OCI-LY1 (cell line): ENCODE measurements around the gene ETFDH.

ENCODE experiments used
- H2AFZ ChIP-seq: fragments of 200-600 bp; sonication (generic), shearing (Covaris generic); 2 replicates; pipeline ENCODE4 v1.6.0; 2014; ENCODE audit warnings: antibody characterized with exemption, mild to moderate bottlenecking, low read length
- H3F3A ChIP-seq: fragments of 200-600 bp; sonication (generic), shearing (Covaris generic); 2 replicates; pipeline ENCODE4 v1.6.0; 2014; ENCODE audit warnings: mild to moderate bottlenecking, antibody characterized with exemption, low read length, moderate library complexity; ENCODE audit not compliant: insufficient read depth
- H3K27ac ChIP-seq: fragments of 200-600 bp; sonication (generic); 2 replicates; pipeline ENCODE4 v1.5.1; 2014; ENCODE audit warnings: low read length, mixed run types, mild to moderate bottlenecking, low read depth; ENCODE audit not compliant: poor library complexity, severe bottlenecking
- H3K27me3 ChIP-seq: fragments of 200-600 bp; sonication (generic); 2 replicates; pipeline ENCODE4 v1.6.0; 2014; ENCODE audit warnings: antibody characterized with exemption, mild to moderate bottlenecking, low read length, moderate library complexity; ENCODE audit not compliant: insufficient read depth
- H3K36me3 ChIP-seq: fragments of 200-600 bp; sonication (generic); 2 replicates; pipeline ENCODE4 v1.6.1; 2014; ENCODE audit warnings: mild to moderate bottlenecking, antibody characterized with exemption, low read length, moderate library complexity, mixed read lengths; ENCODE audit not compliant: insufficient read depth
- H3K4me1 ChIP-seq: fragments of 200-600 bp; sonication (generic); 2 replicates; pipeline ENCODE4 v1.5.1; 2014; ENCODE audit warnings: mild to moderate bottlenecking, low read length, moderate library complexity; ENCODE audit not compliant: insufficient read depth, severe bottlenecking
- H3K4me2 ChIP-seq: fragments of 200-600 bp; sonication (generic), shearing (Covaris generic); 2 replicates; pipeline ENCODE4 v1.6.1; 2014; ENCODE audit warnings: low read length
- H3K4me3 ChIP-seq: fragments of 200-600 bp; sonication (generic); 2 replicates; pipeline ENCODE4 v1.5.1; 2014; ENCODE audit warnings: low read length, low read depth, mild to moderate bottlenecking, mixed read lengths; ENCODE audit not compliant: poor library complexity, severe bottlenecking
- H3K79me2 ChIP-seq: fragments of 200-600 bp; shearing (Covaris generic); 2 replicates; pipeline ENCODE4 v1.6.1; 2016; ENCODE audit warnings: mixed run types, low read length, mixed read lengths; ENCODE audit not compliant: insufficient read depth
- H3K9ac ChIP-seq: fragments of 200-600 bp; sonication (generic), shearing (Covaris generic); 2 replicates; pipeline ENCODE4 v1.6.1; 2014; ENCODE audit warnings: mild to moderate bottlenecking, low read length, mixed read lengths
- H3K9me2 ChIP-seq: fragments of 200-600 bp; sonication (generic), shearing (Covaris generic); 2 replicates; pipeline ENCODE4 v1.6.1; 2014; ENCODE audit warnings: low read depth, mild to moderate bottlenecking, low read length, mixed read lengths
- H3K9me3 ChIP-seq: fragments of 200-600 bp; shearing (Covaris generic); 2 replicates; pipeline ENCODE4 v1.6.1; 2014; ENCODE audit warnings: low read length, mixed read lengths
- H4K20me1 ChIP-seq: fragments of 200-600 bp; sonication (generic), shearing (Covaris generic); 2 replicates; pipeline ENCODE4 v1.6.0; 2016; ENCODE audit warnings: mild to moderate bottlenecking, low read length; ENCODE audit not compliant: insufficient read depth
- EZH2 ChIP-seq: fragments of 200-600 bp; sonication (generic), shearing (Covaris generic); IDR thresholded peaks from 2 replicates; pipeline ENCODE4 v1.8.0; 2017; ENCODE audit warnings: borderline replicate concordance, mixed run types, mild to moderate bottlenecking, antibody characterized with exemption, low read length, moderate library complexity, mixed read lengths
- TF ChIP-seq, protein P1 (sequence below): fragments of 200-600 bp; sonication (generic), shearing (Covaris generic); IDR thresholded peaks from 2 replicates; pipeline ENCODE4 v1.5.1; 2017; ENCODE audit warnings: mild to moderate bottlenecking, antibody characterized with exemption, low read length, moderate library complexity, mixed read lengths

ETFDH gene

DNA sequence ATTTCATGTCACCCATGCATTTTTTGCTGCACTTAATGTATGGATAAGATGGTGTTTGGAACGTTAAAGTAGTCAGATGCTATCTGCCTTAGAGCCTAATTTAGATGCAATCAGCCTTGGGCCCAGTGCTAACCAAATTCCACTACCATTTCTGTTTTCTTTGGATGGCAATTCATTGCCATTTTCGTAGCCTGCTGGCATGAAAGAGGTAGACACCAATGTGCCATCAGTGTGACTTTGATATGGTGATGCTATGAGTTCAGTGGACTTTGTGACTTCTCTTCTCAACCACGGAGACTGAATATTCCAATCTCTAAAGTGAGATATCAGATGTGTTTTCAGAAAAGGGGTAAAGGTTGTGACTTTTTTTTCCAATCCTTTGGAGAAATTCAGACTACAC lies 1.5 kb downstream of the ETFDH start:
- H3K9me2 ChIP-seq = no peaks in the 10 kb centered on the region
- no peaks in the 10 kb centered on the region for H3K36me3 ChIP-seq
- H3K79me2 ChIP-seq = peaks cover 10% of the 10 kb centered on the region
- no peaks in the 10 kb centered on the region for H3K27me3 ChIP-seq
- H3K4me3 ChIP-seq = no peak overlapping the region
- TF ChIP-seq, protein P1, sequence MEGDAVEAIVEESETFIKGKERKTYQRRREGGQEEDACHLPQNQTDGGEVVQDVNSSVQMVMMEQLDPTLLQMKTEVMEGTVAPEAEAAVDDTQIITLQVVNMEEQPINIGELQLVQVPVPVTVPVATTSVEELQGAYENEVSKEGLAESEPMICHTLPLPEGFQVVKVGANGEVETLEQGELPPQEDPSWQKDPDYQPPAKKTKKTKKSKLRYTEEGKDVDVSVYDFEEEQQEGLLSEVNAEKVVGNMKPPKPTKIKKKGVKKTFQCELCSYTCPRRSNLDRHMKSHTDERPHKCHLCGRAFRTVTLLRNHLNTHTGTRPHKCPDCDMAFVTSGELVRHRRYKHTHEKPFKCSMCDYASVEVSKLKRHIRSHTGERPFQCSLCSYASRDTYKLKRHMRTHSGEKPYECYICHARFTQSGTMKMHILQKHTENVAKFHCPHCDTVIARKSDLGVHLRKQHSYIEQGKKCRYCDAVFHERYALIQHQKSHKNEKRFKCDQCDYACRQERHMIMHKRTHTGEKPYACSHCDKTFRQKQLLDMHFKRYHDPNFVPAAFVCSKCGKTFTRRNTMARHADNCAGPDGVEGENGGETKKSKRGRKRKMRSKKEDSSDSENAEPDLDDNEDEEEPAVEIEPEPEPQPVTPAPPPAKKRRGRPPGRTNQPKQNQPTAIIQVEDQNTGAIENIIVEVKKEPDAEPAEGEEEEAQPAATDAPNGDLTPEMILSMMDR = no peak
- no peak for TF ChIP-seq EZH2
- H3K4me1 ChIP-seq = peaks cover 23% of the 10 kb centered on the region
- no peak overlapping the region for H3K4me2 ChIP-seq
- H3F3A ChIP-seq = no peaks in the 10 kb centered on the region
- H4K20me1 ChIP-seq = no peaks in the 10 kb centered on the region
- H2AFZ ChIP-seq = no peak overlapping the region
- H3K9me3 ChIP-seq = no peaks in the 10 kb centered on the region
- H3K9ac ChIP-seq = no peak overlapping the region
- H3K27ac ChIP-seq = no peak overlapping the region

DNA sequence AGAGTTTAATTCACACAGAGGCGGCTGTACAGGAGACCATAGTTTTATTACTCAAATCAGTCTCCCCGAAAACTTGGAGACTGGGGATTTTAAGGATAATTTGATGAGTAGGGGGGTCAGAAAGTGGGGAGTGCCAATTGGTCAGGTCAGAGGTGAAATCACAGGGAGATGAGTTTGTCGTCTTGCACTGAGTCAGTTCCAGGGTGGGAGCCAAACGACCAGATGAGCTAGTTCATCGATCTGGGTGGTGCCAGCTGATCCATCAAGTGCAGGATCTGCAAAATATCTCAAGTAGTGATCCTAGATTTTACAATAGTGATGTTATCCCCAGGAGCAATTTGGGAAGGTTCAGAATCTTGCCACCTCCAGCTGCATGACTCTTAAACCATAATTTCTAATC lies 4.0 kb downstream of the ETFDH start:
- H4K20me1 ChIP-seq = no peaks in the 10 kb centered on the region
- no peak overlapping the region for H3K27ac ChIP-seq
- H3K9me2 ChIP-seq = no peaks in the 10 kb centered on the region
- H3K9me3 ChIP-seq = no peaks in the 10 kb centered on the region
- H2AFZ ChIP-seq = no peak overlapping the region
- no peak overlapping the region for H3K9ac ChIP-seq
- no peaks in the 10 kb centered on the region for H3K27me3 ChIP-seq
- H3K4me2 ChIP-seq = no peak overlapping the region
- no peaks in the 10 kb centered on the region for H3F3A ChIP-seq
- TF ChIP-seq, protein P1 = no peak
- no peak for TF ChIP-seq EZH2
- no peaks in the 10 kb centered on the region for H3K79me2 ChIP-seq
- no peak overlapping the region for H3K4me3 ChIP-seq
- H3K4me1 ChIP-seq = peaks cover 13% of the 10 kb centered on the region
- H3K36me3 ChIP-seq = no peaks in the 10 kb centered on the region

DNA sequence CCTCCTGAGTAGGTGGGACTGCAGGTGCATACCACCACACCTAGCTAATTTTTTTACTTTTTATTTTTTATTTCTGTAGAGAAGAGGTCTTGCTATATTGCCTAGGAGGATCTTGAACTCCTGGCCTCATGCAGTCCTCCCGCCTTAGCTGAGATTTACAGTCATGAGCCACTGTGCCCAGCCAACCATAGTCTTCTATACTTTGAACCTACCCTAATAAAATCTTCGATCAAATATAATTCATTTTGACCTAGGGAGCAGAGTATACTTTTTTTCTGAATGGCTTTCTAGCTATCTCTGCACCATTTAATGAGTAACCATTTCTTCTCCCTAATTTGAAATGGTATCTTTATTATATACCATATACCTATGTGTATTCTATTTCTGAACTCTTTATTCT lies 6.7 kb downstream of the ETFDH start:
- Histone ChIP-seq H2AFZ (no peak overlapping the region), H3K27me3 (no peaks in the 10 kb centered on the region), H3K4me1 (peaks cover under 1% of the 10 kb centered on the region), H4K20me1 (no peaks in the 10 kb centered on the region), H3K36me3 (no peaks in the 10 kb centered on the region), H3K9ac (no peak overlapping the region), H3K27ac (no peak overlapping the region), H3K79me2 (no peaks in the 10 kb centered on the region), H3K4me3 (no peak overlapping the region), H3K9me2 (no peaks in the 10 kb centered on the region), H3K9me3 (no peaks in the 10 kb centered on the region), H3F3A (no peaks in the 10 kb centered on the region), H3K4me2 (no peak overlapping the region)
- TF ChIP-seq, protein P1 = no peak
- no peak for TF ChIP-seq EZH2
